HL-60/S4 treated with retinoic acid at 250 ng/mL for 4 days and 3 days (cell line): Measurements from ENCODE around the gene ZSWIM4.

ENCODE experiments used
- in situ Hi-C: fragments of 300-500 bp; cut with MboI; formaldehyde crosslinking; loops from 2 replicates; pipeline ENCODE4 v1.7.0; 2022; ENCODE audit warnings: low sequenced_read_pairs

ZSWIM4 gene

GRCh38 chr19:13865571-13866462 lies 70.6 kb downstream of the ZSWIM4 start:
- in situ Hi-C loops = loop anchor here (10.0 to 25.0 kb wide), 2 partner anchors 271 to 579 kb away; no protein-coding TSS in a partner anchor

DNA sequence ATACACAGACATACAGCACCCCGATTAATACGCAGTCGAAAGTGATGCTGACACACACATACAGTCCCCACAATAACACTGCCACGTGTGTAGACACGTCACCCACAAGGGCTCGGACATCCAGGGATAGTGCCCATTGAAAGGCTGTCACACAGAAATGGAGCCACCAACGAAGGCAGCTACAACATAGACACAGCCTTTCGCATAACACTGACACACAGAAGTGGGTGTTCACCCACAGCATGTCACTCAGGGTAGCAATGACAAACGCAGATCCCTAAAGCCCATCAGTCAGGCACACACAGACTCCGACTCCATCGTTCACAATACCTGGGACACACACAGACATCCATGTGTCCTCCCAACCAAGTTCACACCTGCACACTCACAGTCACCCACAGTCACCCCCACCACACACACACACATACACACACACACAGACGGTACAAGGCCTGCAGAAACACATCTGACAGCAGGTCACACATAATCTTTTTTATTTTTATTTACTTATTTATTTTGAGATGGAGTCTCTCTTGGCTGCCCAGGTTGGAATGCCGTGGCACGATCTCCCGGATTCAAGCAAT lies 71.3 kb downstream of the ZSWIM4 start:
- in situ Hi-C loops = loop anchor here (10.0 to 25.0 kb wide), 2 partner anchors 272 to 579 kb away; no protein-coding TSS in a partner anchor

- in situ Hi-C loops = loop anchor here (10.0 to 25.0 kb wide), 2 partner anchors 274 to 581 kb away; no protein-coding TSS in a partner anchor
Measured at GRCh38 chr19:13868663-13869062, 73.4 kb downstream of the ZSWIM4 start.

DNA sequence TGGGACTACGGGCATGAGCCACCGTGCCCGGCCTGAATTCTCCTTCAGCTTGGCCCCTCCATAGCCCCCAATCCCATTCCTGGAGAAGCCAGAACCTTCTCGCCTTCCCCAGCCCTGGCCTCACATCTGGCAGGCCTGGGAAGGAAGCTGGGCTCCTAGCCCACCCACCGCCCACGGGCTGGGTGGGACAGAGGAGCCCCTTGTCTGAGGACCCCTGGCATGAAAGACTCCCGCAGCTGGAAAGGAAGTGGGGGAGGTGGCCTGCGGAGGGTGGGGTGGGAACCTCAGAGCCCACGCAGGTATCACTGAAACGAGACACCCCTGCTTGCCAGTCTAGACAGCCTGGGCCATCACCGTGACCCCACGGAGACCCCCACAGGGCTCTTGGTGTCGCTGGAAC lies 74.0 kb downstream of the ZSWIM4 start:
- in situ Hi-C loops = loop anchor here (10.0 to 25.0 kb wide), 2 partner anchors 274 to 582 kb away; no protein-coding TSS in a partner anchor

GRCh38 chr19:13870873-13871272 lies 75.6 kb downstream of the ZSWIM4 start:
- in situ Hi-C loops = loop anchor here (25.0 kb wide), 1 partner anchor 584 kb away; no protein-coding TSS in a partner anchor

DNA sequence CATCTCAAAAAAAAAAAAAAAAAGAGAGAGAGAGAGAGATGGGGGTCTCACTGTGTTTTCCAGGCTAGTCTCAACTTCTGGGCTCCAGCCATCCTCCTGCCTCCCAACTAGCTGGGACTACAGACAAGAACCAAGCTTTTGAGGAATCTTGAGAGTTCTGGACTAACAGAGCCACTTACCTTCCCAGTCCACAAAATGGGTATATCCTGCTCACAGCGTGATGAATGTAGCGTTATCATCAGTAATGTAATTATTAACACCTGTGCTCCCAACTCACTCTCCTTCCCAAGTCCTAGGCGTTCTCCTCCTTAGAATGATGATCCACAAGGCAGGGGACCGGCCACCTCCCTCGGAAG lies 77.1 kb downstream of the ZSWIM4 start:
- in situ Hi-C loops = loop anchor here (25.0 kb wide), 1 partner anchor 585 kb away; no protein-coding TSS in a partner anchor

GRCh38 chr19:13872695-13873389 lies 77.6 kb downstream of the ZSWIM4 start:
- in situ Hi-C loops = loop anchor here (25.0 kb wide), 1 partner anchor 586 kb away; no protein-coding TSS in a partner anchor

- in situ Hi-C loops = loop anchor here (25.0 kb wide), 1 partner anchor 587 kb away; no protein-coding TSS in a partner anchor
Measured at GRCh38 chr19:13873834-13874515, 78.7 kb downstream of the ZSWIM4 start.

GRCh38 chr19:13875824-13876223 lies 80.6 kb downstream of the ZSWIM4 start:
- in situ Hi-C loops = loop anchor here (25.0 kb wide), 2 partner anchors 186 to 461 kb away; partner anchors contain the start of genes MISP3 and PALM3

- in situ Hi-C loops = loop anchor here (25.0 kb wide), 2 partner anchors 185 to 460 kb away; partner anchors contain the start of genes MISP3 and PALM3
Measured at GRCh38 chr19:13876834-13877233, 81.6 kb downstream of the ZSWIM4 start, which contains the start of gene NANOS3. Gene NANOS3 (plus strand): TSS chr19:13877134. CDS start chr19:13877249, 115 bp downstream.

DNA sequence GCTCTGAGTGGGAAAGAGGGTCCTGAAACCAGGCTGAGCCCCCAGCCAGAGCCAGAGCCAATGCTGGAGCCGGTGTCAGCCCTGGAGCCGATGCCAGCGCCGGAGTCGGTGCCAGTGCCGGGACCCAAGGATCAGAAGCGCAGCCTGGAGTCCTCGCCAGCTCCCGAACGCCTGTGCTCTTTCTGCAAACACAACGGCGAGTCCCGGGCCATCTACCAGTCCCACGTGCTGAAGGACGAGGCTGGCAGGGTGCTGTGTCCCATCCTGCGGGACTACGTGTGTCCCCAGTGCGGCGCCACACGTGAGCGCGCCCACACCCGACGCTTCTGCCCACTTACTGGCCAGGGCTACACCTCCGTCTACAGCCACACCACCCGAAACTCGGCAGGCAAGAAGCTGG lies 82.1 kb downstream of the ZSWIM4 start:
- in situ Hi-C loops = loop anchor here (25.0 kb wide), 2 partner anchors 185 to 460 kb away; partner anchors contain the start of genes MISP3 and PALM3

DNA sequence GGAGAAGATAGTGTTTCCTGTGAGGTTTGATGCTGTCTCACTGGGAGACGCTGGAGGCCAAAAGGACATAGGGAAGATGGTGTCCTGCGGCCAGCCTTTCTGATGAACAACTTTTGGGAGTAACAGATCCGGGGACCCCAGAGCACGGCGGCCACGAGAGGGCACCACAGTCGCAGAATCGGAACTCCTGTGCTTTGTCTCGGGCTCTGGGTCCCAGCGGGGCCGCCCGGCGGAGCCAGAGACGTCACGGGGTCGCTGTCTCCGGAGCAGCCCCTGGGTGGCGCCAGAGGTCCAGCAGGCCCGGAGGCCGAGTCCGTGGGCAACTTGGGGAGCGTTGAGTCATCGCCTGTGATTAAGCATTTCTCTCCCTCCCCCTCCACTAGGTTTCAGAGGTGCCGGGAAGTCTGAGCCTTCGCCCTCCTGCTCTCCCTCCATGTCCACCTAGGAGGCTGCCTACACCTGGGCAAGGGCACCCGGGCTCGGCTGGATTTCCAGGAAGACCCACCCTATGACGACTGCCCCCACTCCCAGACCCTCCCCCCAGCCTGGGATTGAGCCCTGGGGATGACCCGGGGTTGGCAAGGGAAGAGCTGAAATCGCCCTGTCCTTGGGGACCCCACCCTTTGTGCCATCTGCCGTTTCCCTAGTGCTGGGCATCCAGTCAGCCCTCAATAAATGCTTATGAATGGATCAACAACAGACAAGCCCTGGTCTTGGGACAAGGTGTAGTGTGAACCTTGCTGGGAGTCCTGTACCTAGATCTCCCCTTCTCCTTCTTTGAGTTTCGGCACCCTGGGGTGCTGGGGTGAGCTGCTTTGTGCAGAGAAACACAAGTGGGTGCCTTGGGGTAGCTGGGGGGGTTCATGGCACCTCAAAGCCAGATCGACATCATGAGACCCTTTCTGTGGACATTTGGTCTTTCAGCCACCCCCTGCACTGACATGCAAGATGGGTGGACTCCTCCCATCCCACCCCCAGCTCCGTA lies 85.1 kb downstream of the ZSWIM4 start:
- in situ Hi-C loops = loop anchor here (25.0 kb wide), 2 partner anchors 182 to 457 kb away; partner anchors contain the start of genes MISP3 and PALM3

- in situ Hi-C loops = loop anchor here (25.0 kb wide), 2 partner anchors 181 to 456 kb away; partner anchors contain the start of genes MISP3 and PALM3
Measured at GRCh38 chr19:13881251-13881691, 86.0 kb downstream of the ZSWIM4 start.
